PC-3 (cell line): ENCODE data around the gene CHCHD2.

Experiments
- CTCF ChIP-seq: fragments of 300-600 bp; sonication (generic); conservative IDR thresholded peaks from 2 replicates; pipeline ENCODE4 v1.5.1; 2017; ENCODE audit warnings: antibody characterized with exemption, low read depth, mild to moderate bottlenecking, low read length
- EZH2 ChIP-seq: fragments of 300-600 bp; sonication (generic); IDR thresholded peaks from one replicate; pipeline ENCODE4 v1.6.1; 2017; ENCODE audit warnings: antibody characterized with exemption, mild to moderate bottlenecking, low read length; ENCODE audit not compliant: unreplicated experiment
- EZH2phosphoT487 ChIP-seq: fragments of 300-600 bp; sonication (generic); IDR thresholded peaks from 2 replicates; pipeline ENCODE4 v1.6.1; 2018; ENCODE audit warnings: mild to moderate bottlenecking, antibody characterized with exemption, low read length, borderline replicate concordance

GRCh38 chr7:56062382-56062781, 43.9 kb downstream of the CHCHD2 start:
- TF ChIP-seq CTCF: no peak
- no peak for TF ChIP-seq EZH2phosphoT487
- no peak for TF ChIP-seq EZH2
